G401 (cell line): ENCODE measurements around the gene FIBCD1. TPM values are rescaled to one million over a fixed set of nuclear protein-coding genes. Genes with fewer than 3 reads are reported as not detected.

Source experiments
- DNase-seq: peaks from one replicate; pipeline ENCODE4 v3.0.0-alpha.2; 2015; ENCODE audit warnings: low spot score
- in situ Hi-C: cut with HindIII; loops from 2 replicates; pipeline ENCODE4 v1.10.0; 2016; ENCODE audit warnings: low sequenced_read_pairs, mixed read lengths
- total RNA-seq: library from RNA; depleted of rRNA; stranded (reverse); fragments of >200 nt; shearing (Covaris generic); gene quantifications from 2 replicates; pipeline ENCODE4 v1.2.3, GENCODE V29; 2014; rRNA removed

FIBCD1 gene
- total RNA-seq = 2.4 and 2.6 TPM in 2 replicates

DNA sequence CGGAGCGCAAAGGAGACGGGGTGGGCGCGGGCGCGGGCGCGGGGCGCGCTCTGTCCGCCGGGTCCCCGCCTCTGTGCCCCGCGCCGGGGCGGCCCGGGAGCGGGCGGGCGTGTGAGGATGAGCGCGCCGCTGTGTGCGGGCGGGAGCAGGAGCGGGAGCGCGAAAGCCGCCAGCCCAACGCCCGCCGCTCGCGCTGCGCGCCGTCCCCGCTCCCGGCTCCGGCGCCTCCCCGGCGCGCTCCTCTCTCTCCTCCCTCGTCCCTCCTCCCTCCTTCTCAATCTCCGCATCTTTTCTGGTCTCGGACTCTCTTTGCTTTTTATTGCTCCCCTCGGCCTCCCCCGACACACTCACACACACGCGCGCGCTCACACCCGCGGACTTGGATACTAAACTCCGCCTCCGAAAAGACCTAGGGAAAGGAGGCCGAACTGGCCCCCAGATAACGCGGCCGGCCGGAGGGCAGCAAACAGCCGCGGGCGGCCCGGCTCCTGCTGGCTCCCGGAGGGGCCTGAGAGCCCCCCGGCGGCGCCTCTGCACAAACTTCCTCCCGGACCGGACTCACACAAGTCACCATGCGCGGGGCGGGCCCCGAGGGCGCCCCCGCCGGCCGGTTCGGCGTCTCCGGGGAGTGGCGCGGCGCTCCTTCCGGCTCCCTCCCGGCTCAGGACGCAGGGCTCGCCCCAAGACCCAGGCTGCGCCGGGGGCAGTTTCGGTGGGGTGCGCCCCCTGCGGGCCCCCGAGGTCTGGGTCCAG, at the start of gene FIBCD1:
Gene FIBCD1, minus strand, starts transcription at position 596 of the 753 bp plus-strand sequence. CDS start 640 bp downstream, outside the sequence.
- in situ Hi-C loops = no loop called here
- DNase-seq = no peak

- in situ Hi-C loops = no loop called here
- no peak for DNase-seq
Observed at GRCh38 chr9:130988400-130988747, 49.3 kb upstream of the FIBCD1 start.

- in situ Hi-C loops = no loop called here
- DNase-seq = no peak
Observed at GRCh38 chr9:130987738-130988399, 48.8 kb upstream of the FIBCD1 start.

GRCh38 chr9:130987054-130987453, 48.0 kb upstream of the FIBCD1 start:
- no peak for DNase-seq
- in situ Hi-C loops = no loop called here

DNA sequence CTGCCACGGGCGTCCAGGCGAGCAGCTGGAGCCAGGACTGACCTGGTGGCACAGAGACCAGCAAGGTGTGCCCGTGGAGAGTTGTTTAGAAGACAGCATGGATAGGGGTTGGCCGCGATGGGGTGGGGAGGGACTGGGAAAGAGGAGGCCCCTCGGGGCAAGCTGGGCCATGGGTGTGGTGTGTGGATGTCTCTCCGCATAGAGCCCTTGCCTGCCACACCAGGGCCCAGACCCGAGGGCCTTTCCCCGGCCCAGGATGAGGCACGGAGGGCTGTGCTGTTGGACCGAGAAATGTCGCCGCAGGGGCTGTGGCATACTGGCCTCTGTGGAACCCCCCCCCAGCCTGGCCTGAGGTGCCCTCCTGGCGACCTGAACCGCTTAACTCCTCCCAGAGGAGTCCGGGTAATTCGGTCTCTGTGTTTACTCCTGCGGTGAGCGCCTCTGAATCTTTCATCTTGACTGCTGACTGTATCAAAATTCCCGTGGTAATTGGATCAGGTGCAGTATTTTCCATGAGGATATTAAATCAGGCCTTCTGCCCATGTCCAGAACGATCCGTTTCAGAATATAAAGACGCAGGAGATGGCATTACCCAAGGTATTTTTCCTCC, 47.4 kb upstream of the FIBCD1 start:
- in situ Hi-C loops = no loop called here
- DNase-seq = no peak

GRCh38 chr9:130985606-130986162, 46.6 kb upstream of the FIBCD1 start:
- DNase-seq = no peak
- in situ Hi-C loops = no loop called here

- in situ Hi-C loops = no loop called here
- DNase-seq = no peak
Observed at GRCh38 chr9:130985029-130985428, 46.0 kb upstream of the FIBCD1 start.

DNA sequence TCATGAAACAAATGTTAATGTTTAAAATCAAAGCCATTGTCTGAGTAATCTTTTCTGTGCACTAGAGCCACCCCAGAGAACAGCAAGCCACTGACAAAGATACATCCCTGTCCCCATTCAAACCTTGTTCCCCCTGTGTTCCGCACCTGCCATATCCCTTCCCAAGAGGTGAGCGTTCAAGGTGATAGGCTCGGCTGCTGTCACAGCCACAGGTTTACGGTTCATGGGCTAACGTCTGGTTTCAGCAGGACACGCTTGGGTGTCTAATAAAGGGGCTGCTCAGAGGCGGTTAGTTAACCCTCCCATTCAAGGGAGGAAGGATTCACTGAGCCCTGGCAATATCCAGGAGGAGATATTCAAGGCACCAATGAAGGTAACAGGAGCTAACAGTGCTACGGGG, 45.5 kb upstream of the FIBCD1 start:
- in situ Hi-C loops = no loop called here
- no peak for DNase-seq

DNA sequence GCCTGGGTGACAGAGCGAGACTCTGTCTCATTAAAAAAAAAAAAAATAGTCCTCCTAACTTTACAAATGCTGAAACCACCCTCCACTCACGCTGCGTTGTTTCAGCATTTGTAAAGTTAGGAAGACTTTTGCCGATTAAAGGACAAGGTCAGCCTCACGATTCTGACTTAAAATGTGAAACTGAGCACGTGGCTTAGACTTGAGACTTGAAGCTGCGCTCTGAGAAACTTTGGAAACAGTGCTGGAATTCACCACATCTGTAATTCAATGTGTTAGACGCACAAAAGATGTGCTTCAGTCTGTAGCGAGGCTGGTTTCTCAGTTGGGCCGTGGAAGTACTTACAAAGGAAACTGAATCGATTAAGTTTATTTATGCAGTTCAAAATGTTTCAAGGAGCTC, 44.9 kb upstream of the FIBCD1 start:
- no peak for DNase-seq
- in situ Hi-C loops = no loop called here

DNA sequence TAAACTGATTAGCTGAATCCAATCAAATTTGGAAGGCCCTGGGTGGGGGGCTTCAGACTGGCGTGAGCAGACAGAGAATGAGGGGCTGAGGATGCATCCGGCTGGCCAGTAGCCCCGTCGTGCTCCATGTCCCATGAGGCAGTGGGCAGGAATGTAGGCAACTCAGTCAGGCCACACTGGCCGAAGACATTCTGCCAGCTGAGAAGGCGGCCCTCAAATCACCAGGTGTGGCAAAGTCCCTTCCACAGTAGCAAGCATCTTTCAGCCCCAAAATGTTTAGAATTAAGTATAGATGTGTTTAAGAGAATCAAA, 44.3 kb upstream of the FIBCD1 start:
- in situ Hi-C loops = no loop called here
- DNase-seq = no peak

- no peak for DNase-seq
- in situ Hi-C loops = no loop called here
Observed at GRCh38 chr9:130982636-130983358, 43.8 kb upstream of the FIBCD1 start.

DNA sequence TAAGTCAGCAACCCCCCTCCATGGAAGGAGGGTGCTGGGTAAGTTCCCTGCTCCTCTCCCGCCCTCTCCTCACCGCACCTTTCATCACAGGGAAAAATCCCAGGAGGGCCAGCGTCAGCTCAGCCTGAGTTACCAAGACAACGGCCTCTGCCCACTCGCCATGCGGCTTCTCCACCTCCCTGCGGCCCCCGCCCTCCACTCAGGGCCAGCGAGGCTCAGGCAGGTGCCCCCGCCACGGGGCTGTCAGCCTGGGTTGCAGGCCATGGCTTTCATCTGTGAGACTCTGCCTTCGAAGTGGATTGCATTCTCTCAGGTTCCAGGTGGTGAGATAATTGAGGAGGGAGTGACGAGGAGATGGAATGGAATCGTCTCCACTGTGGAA, 42.7 kb upstream of the FIBCD1 start:
- in situ Hi-C loops = no loop called here

DNA sequence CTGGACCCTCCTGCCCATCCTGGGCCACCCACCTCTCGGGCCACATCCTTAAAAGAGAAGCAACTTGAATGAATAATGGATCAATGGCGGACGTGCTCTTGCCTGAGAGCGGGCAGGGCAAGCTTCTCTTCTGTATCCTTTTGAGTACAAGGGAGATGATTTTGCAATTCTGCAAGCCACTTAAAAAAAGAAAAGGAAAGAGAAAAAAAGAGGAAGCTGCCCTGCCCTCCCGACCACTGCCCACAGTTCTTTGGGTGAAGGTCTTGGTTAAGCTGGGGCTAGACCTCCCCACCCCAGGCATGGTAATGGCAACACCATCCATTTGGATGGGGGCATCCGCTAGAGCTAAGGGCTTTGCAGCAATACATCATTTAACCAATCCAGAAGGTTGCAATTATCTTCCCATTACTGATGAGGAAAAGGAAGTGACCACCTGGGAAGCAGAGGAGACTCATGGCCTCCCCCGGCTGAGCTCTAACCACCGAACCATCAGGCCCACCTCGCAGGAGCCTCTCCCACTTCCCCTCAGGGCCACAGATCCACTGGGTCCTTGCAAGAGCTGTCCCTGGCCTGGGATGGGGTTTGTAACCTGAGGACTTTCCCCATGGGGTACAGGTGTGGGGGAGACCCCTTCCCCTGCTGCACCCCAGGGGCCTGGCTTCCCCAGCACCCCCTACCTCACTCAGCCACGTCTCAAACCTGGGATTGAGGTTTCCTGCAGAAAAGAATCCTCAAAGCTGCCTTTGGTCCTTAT, 42.1 kb upstream of the FIBCD1 start:
- no peak for DNase-seq
- in situ Hi-C loops = no loop called here

More for the DNA sequence above, 42.7 kb upstream of the FIBCD1 start:
- no peak for DNase-seq

- in situ Hi-C loops = no loop called here
Observed at GRCh38 chr9:130980526-130980925, 41.5 kb upstream of the FIBCD1 start.

DNA sequence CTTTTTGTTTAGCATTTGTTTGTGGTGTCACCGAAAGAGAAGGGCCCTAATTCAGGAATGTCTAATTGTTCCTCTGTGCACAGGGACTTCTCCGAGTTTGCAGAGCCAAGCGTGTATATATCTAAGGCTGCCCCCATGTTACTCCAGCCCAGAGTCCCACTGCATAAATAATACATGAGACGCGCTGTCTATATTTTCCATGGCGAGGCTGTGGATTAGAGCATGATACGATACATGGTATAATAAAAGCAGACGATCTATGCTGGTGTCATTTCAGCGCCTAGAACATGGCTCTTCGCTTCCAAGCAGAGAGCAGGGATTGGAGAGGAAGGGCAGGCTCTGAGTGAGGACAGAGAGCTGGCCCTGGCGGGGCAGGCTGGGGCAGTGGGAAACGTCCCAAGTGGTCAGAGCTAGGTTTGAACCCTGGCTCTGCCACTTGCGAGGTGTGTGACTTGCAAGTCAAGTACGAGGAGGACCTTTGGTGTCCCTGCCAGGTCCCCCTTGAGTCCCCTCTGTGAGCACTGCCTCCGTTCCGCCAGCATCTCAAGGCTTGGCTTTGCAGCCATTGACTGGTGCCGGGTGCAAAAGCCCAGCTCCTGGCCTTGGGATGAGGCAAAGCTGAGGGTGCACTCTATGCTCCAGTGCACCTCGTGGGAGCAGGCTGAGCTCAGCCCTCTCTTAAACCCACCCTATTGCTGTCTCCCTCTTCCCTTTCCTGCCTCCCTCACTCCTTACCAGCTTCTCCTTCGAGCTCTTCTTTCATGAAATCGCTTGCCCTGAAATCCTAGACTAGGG, 40.7 kb upstream of the FIBCD1 start:
- no peak for DNase-seq
- in situ Hi-C loops = no loop called here

More at GRCh38 chr9:130980526-130980925, 41.5 kb upstream of the FIBCD1 start:
- DNase-seq = no peak

- in situ Hi-C loops = no loop called here
- no peak for DNase-seq
Observed at GRCh38 chr9:130977811-130978221, 38.8 kb upstream of the FIBCD1 start.

- no peak for DNase-seq
- in situ Hi-C loops = no loop called here
Observed at GRCh38 chr9:130975932-130976841, 37.1 kb upstream of the FIBCD1 start.
